Mesenchymal stem cell (in vitro differentiated cells and primary cell): ENCODE measurements around the gene UPF2.

ENCODE experiments used
- DNase-seq: peaks from one replicate; pipeline ENCODE4 v3.0.0-alpha.2; 2013
- H2AFZ ChIP-seq: one replicate; pipeline ENCODE4 v1.6.1; 2013; ENCODE audit warnings: low read depth, mild to moderate bottlenecking, control low read depth, inconsistent platforms, low read length, moderate library complexity
- H2AK5ac ChIP-seq: 2 replicates; pipeline ENCODE4 v1.6.1; 2013; ENCODE audit warnings: low read length, moderate library complexity, mild to moderate bottlenecking, inconsistent platforms; ENCODE audit not compliant: severe bottlenecking
- H2BK120ac ChIP-seq: one replicate; pipeline ENCODE4 v1.6.1; 2013; ENCODE audit warnings: low read depth, mild to moderate bottlenecking, inconsistent platforms, low read length, moderate library complexity
- H2BK12ac ChIP-seq, 2 experiments: one replicate each; pipeline ENCODE4 v1.6.1; 2013; ENCODE audit warnings: inconsistent platforms in 2 of 2, low read length in 2 of 2, mild to moderate bottlenecking in 2 of 2, moderate library complexity in 2 of 2, control low read depth in 1 of 2
- H2BK15ac ChIP-seq: one replicate; pipeline ENCODE4 v1.6.1; 2013; ENCODE audit warnings: mild to moderate bottlenecking, low read depth, inconsistent platforms; ENCODE audit not compliant: poor library complexity, severe bottlenecking
- H2BK5ac ChIP-seq: 2 replicates; pipeline ENCODE4 v1.6.1; 2013; ENCODE audit warnings: low read depth, mild to moderate bottlenecking, low read length, control low read depth, inconsistent platforms; ENCODE audit not compliant: poor library complexity, severe bottlenecking
- H3K14ac ChIP-seq, 2 experiments: one replicate each; pipeline ENCODE4 v1.6.1; 2013; ENCODE audit warnings: inconsistent platforms in 2 of 2, low read length in 2 of 2, control low read depth in 1 of 2, mild to moderate bottlenecking in 1 of 2, moderate library complexity in 1 of 2
- H3K18ac ChIP-seq, 2 experiments: one replicate each; pipeline ENCODE4 v1.6.1; 2013; ENCODE audit warnings: inconsistent platforms in 2 of 2, low read length in 2 of 2, control low read depth in 1 of 2, low read depth in 1 of 2, mild to moderate bottlenecking in 1 of 2
- H3K23ac ChIP-seq, 2 experiments: one replicate each; pipeline ENCODE4 v1.6.1; 2013; ENCODE audit warnings: inconsistent platforms in 2 of 2, low read length in 2 of 2, mild to moderate bottlenecking in 2 of 2, moderate library complexity in 2 of 2, control low read depth in 1 of 2
- H3K27ac ChIP-seq: 2 replicates; pipeline ENCODE4 v1.5.1; 2013; ENCODE audit warnings: mild to moderate bottlenecking, moderate library complexity, low read length, control low read depth, inconsistent platforms; ENCODE audit not compliant: poor library complexity, severe bottlenecking
- H3K27me3 ChIP-seq, 2 experiments: 2 replicates each; pipeline versions ENCODE4 v1.6.1 to v1.7.0; 2013; ENCODE audit warnings: low read length in 2 of 2, mild to moderate bottlenecking in 2 of 2, moderate library complexity in 2 of 2, control low read depth in 1 of 2, inconsistent platforms in 1 of 2; ENCODE audit not compliant: control insufficient read depth in 1 of 2, insufficient read depth in 1 of 2
- H3K36me3 ChIP-seq, 2 experiments: 2 replicates each; pipeline versions ENCODE4 v1.6.1 to v1.7.0; 2013; ENCODE audit warnings: low read length in 2 of 2, control low read depth in 1 of 2, inconsistent platforms in 1 of 2, low read depth in 1 of 2, mild to moderate bottlenecking in 1 of 2; ENCODE audit not compliant: insufficient read depth in 2 of 2, control insufficient read depth in 1 of 2
- H3K4ac ChIP-seq, 2 experiments: one replicate each; pipeline ENCODE4 v1.6.1; 2013; ENCODE audit warnings: inconsistent platforms in 2 of 2, low read length in 2 of 2, mild to moderate bottlenecking in 2 of 2, moderate library complexity in 2 of 2, control low read depth in 1 of 2, low read depth in 1 of 2
- H3K4me1 ChIP-seq: 2 replicates; pipeline ENCODE4 v1.6.1; 2013; ENCODE audit warnings: low read depth, low read length, control low read depth; ENCODE audit not compliant: control insufficient read depth, insufficient read depth
- H3K4me2 ChIP-seq: 2 replicates; pipeline ENCODE4 v1.6.1; 2013; ENCODE audit warnings: low read length, mild to moderate bottlenecking, inconsistent platforms; ENCODE audit not compliant: poor library complexity, severe bottlenecking
- H3K4me3 ChIP-seq, 2 experiments: 2 replicates each; pipeline versions ENCODE4 v1.5.1 to v1.7.0; 2013; ENCODE audit warnings: low read length in 2 of 2, mild to moderate bottlenecking in 2 of 2, control low read depth in 1 of 2, low read depth in 1 of 2; ENCODE audit not compliant: insufficient read depth in 1 of 2
- H3K79me1 ChIP-seq: replicated peaks from 2 replicates; pipeline ENCODE4 v1.6.1; 2013; ENCODE audit warnings: mild to moderate bottlenecking, control low read depth, low read length, inconsistent platforms; ENCODE audit not compliant: poor library complexity, severe bottlenecking
- H3K9ac ChIP-seq: 2 replicates; pipeline ENCODE4 v1.7.0; 2013; ENCODE audit warnings: mild to moderate bottlenecking, low read length, moderate library complexity
- H3K9me3 ChIP-seq: 2 replicates; pipeline ENCODE4 v1.7.0; 2013; ENCODE audit warnings: mild to moderate bottlenecking, low read length; ENCODE audit not compliant: control insufficient read depth
- H4K8ac ChIP-seq: one replicate; pipeline ENCODE4 v1.6.1; 2013; ENCODE audit warnings: inconsistent platforms, mild to moderate bottlenecking, low read length, moderate library complexity
- H4K91ac ChIP-seq: one replicate; pipeline ENCODE4 v1.6.1; 2013; ENCODE audit warnings: mild to moderate bottlenecking, low read length, inconsistent platforms
- WGBS: methylation state at CpG from one replicate; pipeline ENCODE4 v1.1.7; 2013; ENCODE audit warnings: mixed read lengths; 5-methylcytosine and 5-hydroxymethylcytosine counted together

The UPF2 gene

GRCh38 chr10:11946652-11947051 lies 96.0 kb downstream of the UPF2 start:
- Histone ChIP-seq H3K4me2 (no peak overlapping the region), H2AFZ (no peak overlapping the region), H4K91ac (no peak overlapping the region), H3K36me3 (peaks cover 17 to 81% of the 10 kb centered on the region in 2 experiments), H2AK5ac (no peak overlapping the region), H3K27ac (no peak overlapping the region), H2BK120ac (no peak overlapping the region), H2BK15ac (no peak overlapping the region), H3K23ac (no peak overlapping the region), H2BK12ac (no peak overlapping the region), H3K27me3 (no peaks in the 10 kb centered on the region), H3K18ac (no peak overlapping the region), H3K79me1 (peaks cover 4% of the 10 kb centered on the region), H2BK5ac (no peak overlapping the region), H4K8ac (no peak overlapping the region), H3K9ac (no peak overlapping the region), H3K14ac (no peak overlapping the region), H3K4me3 (no peak overlapping the region), H3K4me1 (no peaks in the 10 kb centered on the region), H3K4ac (no peak overlapping the region), H3K9me3 (no peaks in the 10 kb centered on the region)
- DNase-seq = no peak
- 98% methylated on average over 8 of the region's 8 CpGs for WGBS

GRCh38 chr10:11936389-11937152 lies 106.0 kb downstream of the UPF2 start:
- Histone ChIP-seq H2AFZ (no peak overlapping the region), H3K4me3 (no peak overlapping the region), H2BK12ac (no peak overlapping the region), H2BK120ac (no peak overlapping the region), H2AK5ac (no peak overlapping the region), H2BK5ac (no peak overlapping the region), H3K23ac (no peak overlapping the region), H3K9me3 (no peaks in the 10 kb centered on the region), H3K4ac (no peak overlapping the region), H3K4me2 (no peak overlapping the region), H3K4me1 (no peaks in the 10 kb centered on the region), H3K36me3 (peaks cover 13 to 69% of the 10 kb centered on the region in 2 experiments), H4K8ac (no peak overlapping the region), H4K91ac (no peak overlapping the region), H2BK15ac (no peak overlapping the region), H3K9ac (no peak overlapping the region), H3K27me3 (no peaks in the 10 kb centered on the region), H3K79me1 (no peaks in the 10 kb centered on the region), H3K27ac (no peak overlapping the region), H3K18ac (no peak overlapping the region), H3K14ac (no peak overlapping the region)
- 54% methylated on average over 7 of the region's 8 CpGs for WGBS
- no peak for DNase-seq

GRCh38 chr10:11934262-11934661 lies 108.3 kb downstream of the UPF2 start:
- no peak overlapping the region for H2AFZ ChIP-seq
- WGBS = 94% methylated on average over 7 of the region's 7 CpGs

GRCh38 chr10:11933577-11934223 lies 108.9 kb downstream of the UPF2 start:
- Histone ChIP-seq H3K27me3 (no peaks in the 10 kb centered on the region), H3K14ac (no peak overlapping the region), H3K4me1 (no peaks in the 10 kb centered on the region), H2BK5ac (no peak overlapping the region), H3K9ac (no peak overlapping the region), H2BK12ac (no peak overlapping the region), H3K4ac (no peak overlapping the region), H3K4me2 (no peak overlapping the region), H2BK15ac (no peak overlapping the region), H4K8ac (no peak overlapping the region), H3K9me3 (no peaks in the 10 kb centered on the region), H3K23ac (no peak overlapping the region), H3K4me3 (no peak overlapping the region), H4K91ac (no peak overlapping the region), H2AFZ (no peak overlapping the region), H3K18ac (no peak overlapping the region), H3K79me1 (peaks cover 1% of the 10 kb centered on the region), H3K27ac (no peak overlapping the region), H3K36me3 (peaks cover 26 to 75% of the 10 kb centered on the region in 2 experiments), H2AK5ac (no peak overlapping the region), H2BK120ac (no peak overlapping the region)
- 94% methylated on average over 2 of the region's 3 CpGs for WGBS
- DNase-seq = no peak

More at GRCh38 chr10:11934262-11934661, 108.3 kb downstream of the UPF2 start:
- no peaks in the 10 kb centered on the region for H3K9me3 ChIP-seq
- H2BK12ac ChIP-seq = no peak overlapping the region
- no peaks in the 10 kb centered on the region for H3K27me3 ChIP-seq
- no peak overlapping the region for H2BK5ac ChIP-seq
- no peak overlapping the region for H3K23ac ChIP-seq
- no peak overlapping the region for H3K14ac ChIP-seq
- no peak overlapping the region for H2BK120ac ChIP-seq
- peaks cover 21 to 72% of the 10 kb centered on the region in 2 experiments for H3K36me3 ChIP-seq
- no peak overlapping the region for H3K18ac ChIP-seq
- H2AK5ac ChIP-seq = no peak overlapping the region
- H4K91ac ChIP-seq = no peak overlapping the region
- no peak for DNase-seq
- no peak overlapping the region for H3K27ac ChIP-seq
- no peak overlapping the region for H3K4ac ChIP-seq
- H3K4me1 ChIP-seq = no peaks in the 10 kb centered on the region
- H3K4me2 ChIP-seq = no peak overlapping the region
- H3K9ac ChIP-seq = no peak overlapping the region
- no peak overlapping the region for H4K8ac ChIP-seq
- no peak overlapping the region for H3K4me3 ChIP-seq
- H2BK15ac ChIP-seq = no peak overlapping the region
- H3K79me1 ChIP-seq = peaks cover under 1% of the 10 kb centered on the region
